ENCODE data around the gene GRWD1. TPM values are rescaled to one million over a fixed set of nuclear protein-coding genes. Genes with fewer than 3 reads are reported as not detected.
"Not testable (repeated sequence)": the region's sequence is repeated elsewhere in the genome, so short reads cannot be mapped to it uniquely, and the experiment has no call there.

GRWD1 gene
- total and polyA plus RNA-seq, 2 of the 8 experiments (the other 6 are each of a cell fraction or from before 2014, with no cell fraction given), result 36.9 to 61.9 TPM

DNA sequence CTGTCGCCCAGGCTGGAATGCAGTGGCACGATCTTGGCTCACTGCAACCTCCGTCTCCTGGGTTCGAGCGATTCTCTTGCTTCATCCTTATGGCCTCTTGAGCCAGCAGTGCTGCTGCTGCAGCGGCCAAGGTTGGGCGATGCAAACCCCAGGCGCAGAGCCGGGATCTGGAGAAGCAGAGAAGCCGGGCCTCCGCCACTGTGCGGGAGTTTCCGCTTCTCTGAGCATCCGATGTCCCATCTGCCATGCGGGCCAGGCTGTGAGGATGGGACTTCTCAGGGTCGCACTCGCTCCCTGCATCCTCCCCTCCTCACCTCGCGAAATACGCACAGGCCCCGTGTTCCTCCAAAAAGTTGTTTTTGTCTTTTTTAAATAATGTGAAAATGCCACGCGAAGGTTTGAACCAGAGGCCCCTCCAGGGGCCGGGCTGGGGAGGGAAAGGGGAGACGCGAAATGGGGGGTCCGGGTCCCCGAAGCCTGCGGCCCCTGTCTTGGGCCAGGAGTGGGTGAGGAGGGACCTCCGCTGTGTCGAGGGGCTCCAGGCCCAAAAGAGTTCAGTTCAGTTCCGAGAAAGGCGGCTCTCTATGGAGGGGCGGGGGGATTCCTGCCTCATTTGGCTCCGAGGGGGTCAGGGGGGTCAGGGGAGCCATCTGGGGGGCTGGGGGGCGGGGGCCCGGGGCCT is 39.3 kb downstream of the GRWD1 start (continued):
- TF ChIP-seq CREB1 (IDR thresholded peaks at IDR 0.05) (no peak), EZH2 (IDR thresholded peaks at IDR 0.05; ENCODE audit: low read depth, low read length, severe bottlenecking) (no peak), FOSL1 (IDR thresholded peaks at IDR 0.05; ENCODE audit: insufficient read depth, low read depth, low read length) (no peak)

DNA sequence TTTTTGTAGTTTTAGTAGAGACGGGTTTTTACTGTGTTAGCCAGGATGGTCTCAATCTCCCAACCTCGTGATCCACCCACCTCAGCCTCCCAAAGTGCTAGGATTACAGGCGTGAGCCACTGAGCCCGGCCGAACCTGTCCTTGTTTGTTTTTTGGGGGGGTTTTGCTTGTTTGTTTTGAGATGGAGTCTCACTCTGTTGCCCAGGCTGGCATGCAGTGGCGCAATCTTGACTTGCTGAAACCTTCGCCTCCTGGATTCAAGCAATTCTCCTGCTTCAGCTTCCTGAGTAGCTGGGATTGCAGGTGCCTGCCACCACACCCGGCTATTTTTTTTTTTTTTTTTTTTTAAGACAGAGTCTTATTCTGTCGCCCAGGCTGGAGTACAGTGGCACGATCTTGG is 40.9 kb downstream of the GRWD1 start:
- not testable (repeated sequence) for H2BK120ac ChIP-seq (replicated peaks; ENCODE audit: low read depth, low read length); H3K79me1 ChIP-seq (ENCODE audit: low read depth, low read length); H4K8ac ChIP-seq (ENCODE audit: extremely low read depth, insufficient read depth, low read length); H4K91ac ChIP-seq (replicated peaks; ENCODE audit: insufficient read length, low read length); H3K4me2 ChIP-seq (ENCODE audit: insufficient read depth in 1 of 2, low read depth in 2 of 2, low read length in 2 of 2); H3K9ac ChIP-seq (replicated peaks in 1 of 4; ENCODE audit: extremely low read depth in 1 of 4, low read depth in 3 of 4, low read length in 3 of 4); H4K20me1 ChIP-seq (replicated peaks in 1 of 2; ENCODE audit: control insufficient read depth in 1 of 2, insufficient read depth in 2 of 2, low read length in 2 of 2); DNase-seq (ENCODE audit: low read depth in 1 of 2, low spot score in 2 of 2); H3K4ac ChIP-seq (replicated peaks; ENCODE audit: insufficient read length, low read depth, low read length); H3K14ac ChIP-seq (ENCODE audit: insufficient read length); H2AK5ac ChIP-seq (ENCODE audit: low read depth, low read length); H3K79me2 ChIP-seq (ENCODE audit: control insufficient read depth in 1 of 2, insufficient read depth in 2 of 2, low read length in 2 of 2); H3K27ac ChIP-seq (ENCODE audit: low read depth, low read length); H3K18ac ChIP-seq (ENCODE audit: extremely low read depth, low read length); H2BK15ac ChIP-seq (ENCODE audit: low read length); H2AFZ ChIP-seq (ENCODE audit: low read length); H3K56ac ChIP-seq (replicated peaks; ENCODE audit: insufficient read length, low read depth, low read length); H3K4me3 ChIP-seq (ENCODE audit: extremely low read depth in 1 of 4, insufficient read depth in 2 of 4, low read depth in 3 of 4, low read length in 4 of 4); H3K27me3 ChIP-seq (replicated peaks in 1 of 4; ENCODE audit: control insufficient read depth in 3 of 4, extremely low read depth in 1 of 4, insufficient read depth in 3 of 4, low read length in 3 of 4); H3K23me2 ChIP-seq (ENCODE audit: low read depth, low read length); H3K4me1 ChIP-seq (replicated peaks in 1 of 4; ENCODE audit: control insufficient read depth in 3 of 4, insufficient read depth in 4 of 4, low read length in 3 of 4); H3K23ac ChIP-seq (ENCODE audit: insufficient read length); FAIRE-seq; H2BK5ac ChIP-seq (ENCODE audit: low read depth, low read length); H3K9me3 ChIP-seq (ENCODE audit: insufficient read depth in 2 of 2, low read depth in 1 of 2, low read length in 1 of 2); H3K36me3 ChIP-seq (ENCODE audit: control insufficient read depth in 2 of 4, insufficient read depth in 4 of 4, low read length in 3 of 4); H4K5ac ChIP-seq (ENCODE audit: insufficient read length, low read depth, low read length); H2BK20ac ChIP-seq (ENCODE audit: low read length); H2BK12ac ChIP-seq (ENCODE audit: low read depth, low read length)
- CTCF ChIA-PET (ENCODE audit: partially characterized antibody), result interaction anchor here (0.6 to 5.5 kb wide), 6 partner anchors 20 to 131 kb away, joined by 3 to 105 read pairs (median 4); no protein-coding TSS in a partner anchor
- POLR2A ChIA-PET (ENCODE audit: partially characterized antibody), result interaction anchor here (0.9 to 14.8 kb wide), 11 partner anchors 12 to 128 kb away, joined by 3 to 176 read pairs (median 5); partner anchors contain the start of genes FAM83E, GRWD1 and KDELR1
- WGBS, 2 experiments (ENCODE audit: extremely low coverage in 1 of 2, insufficient coverage in 1 of 2, insufficient read length in 1 of 2, insufficient replicate concordance in 2 of 2, low coverage in 1 of 2, low lambda C conversion rate in 2 of 2, missing lambda C conversion rate in 1 of 2), result 88% methylated on average over 7 of the region's 10 CpGs; no CpG with 5 or more reads in 1 of the 2 experiments
